OCI-LY3 (cell line): ENCODE measurements around the gene NAA20.
A peak's percentile ranks its signal among the peaks of the same experiment; 100 is the strongest.

Experiments used
- H2AFZ ChIP-seq: fragments of 200-600, 300-600 bp; shearing (Covaris generic); 2 replicates; pipeline ENCODE4 v1.6.0; 2014; ENCODE audit warnings: antibody characterized with exemption, low read depth, low read length
- H3K27ac ChIP-seq: fragments of 200-600, 300-600 bp; sonication (generic); 2 replicates; pipeline ENCODE4 v1.5.1; 2014; ENCODE audit warnings: mild to moderate bottlenecking, low read length, moderate library complexity, mixed read lengths
- H3K27me3 ChIP-seq: fragments of 200-600, 300-600 bp; sonication (generic); 2 replicates; pipeline ENCODE4 v1.6.1; 2014; ENCODE audit warnings: low read depth, low read length, mixed read lengths
- H3K36me3 ChIP-seq: fragments of 200-600, 300-600 bp; sonication (generic); replicated peaks from 2 replicates; pipeline ENCODE3; 2014; ENCODE audit warnings: low read depth, low read length, mixed read lengths
- H3K4me1 ChIP-seq: fragments of 300-600, 200-600 bp; sonication (generic); 2 replicates; pipeline ENCODE4 v1.6.1; 2014; ENCODE audit warnings: low read length, mixed read lengths
- H3K4me2 ChIP-seq: fragments of 200-600, 300-600 bp; sonication (generic); 2 replicates; pipeline ENCODE4 v1.6.1; 2014; ENCODE audit warnings: low read length, mixed read lengths
- H3K4me3 ChIP-seq: fragments of 300-600, 200-600 bp; sonication (generic); 2 replicates; pipeline ENCODE4 v1.5.1; 2014; ENCODE audit warnings: antibody characterized with exemption, mild to moderate bottlenecking, low read length, moderate library complexity
- H3K79me2 ChIP-seq: fragments of 300-600, 200-600 bp; shearing (Covaris generic); 2 replicates; pipeline ENCODE4 v1.6.1; 2014; ENCODE audit warnings: mild to moderate bottlenecking, low read length, mixed read lengths
- H3K9ac ChIP-seq: fragments of 300-600, 200-600 bp; shearing (Covaris generic); 2 replicates; pipeline ENCODE4 v1.6.0; 2014; ENCODE audit warnings: mild to moderate bottlenecking, low read length, moderate library complexity
- H3K9me3 ChIP-seq: fragments of 200-600, 300-600 bp; shearing (Covaris generic); 2 replicates; pipeline ENCODE4 v1.6.1; 2014; ENCODE audit warnings: low read length, mixed read lengths; ENCODE audit not compliant: insufficient read depth
- H4K20me1 ChIP-seq: fragments of 200-600, 300-600 bp; sonication (generic); 2 replicates; pipeline ENCODE4 v1.6.1; 2016; ENCODE audit warnings: low read length, mixed read lengths; ENCODE audit not compliant: insufficient read depth
- CTCF ChIP-seq: fragments of 200-600, 300-600 bp; sonication (generic); IDR thresholded peaks from 2 replicates; pipeline ENCODE4 v1.5.1; 2014; ENCODE audit warnings: antibody characterized with exemption, low read length, low read depth
- EZH2phosphoT487 ChIP-seq: fragments of 200-600 bp; shearing (Covaris generic); IDR thresholded peaks from 2 replicates; pipeline ENCODE4 v1.6.1; 2018; ENCODE audit warnings: antibody characterized with exemption, mixed run types, low read depth

Gene NAA20

GRCh38 chr20:20009784-20010253 is 7.3 kb upstream of the NAA20 start:
- H3K4me2 ChIP-seq: no peak overlapping the region

GRCh38 chr20:20010639-20011500 is 6.3 kb upstream of the NAA20 start:
- TF ChIP-seq CTCF (no peak), EZH2phosphoT487 (no peak)
- Histone ChIP-seq H2AFZ (no peak overlapping the region), H3K36me3 (no peaks in the 10 kb centered on the region), H3K4me2 (no peak overlapping the region), H3K9me3 (no peaks in the 10 kb centered on the region), H3K27ac (no peak overlapping the region), H3K4me1 (no peaks in the 10 kb centered on the region), H3K79me2 (no peaks in the 10 kb centered on the region), H3K4me3 (no peak overlapping the region), H4K20me1 (no peaks in the 10 kb centered on the region), H3K9ac (no peak overlapping the region), H3K27me3 (peaks cover 10% of the 10 kb centered on the region; the same call in 1 of the 2 replicates)

More at GRCh38 chr20:20009784-20010253, 7.3 kb upstream of the NAA20 start:
- Histone ChIP-seq H3K9me3 (no peaks in the 10 kb centered on the region), H3K9ac (no peak overlapping the region), H3K4me1 (no peaks in the 10 kb centered on the region), H3K36me3 (no peaks in the 10 kb centered on the region), H3K79me2 (no peaks in the 10 kb centered on the region), H3K27me3 (peaks cover 10% of the 10 kb centered on the region; the same call in 1 of the 2 replicates), H2AFZ (no peak overlapping the region), H3K4me3 (no peak overlapping the region), H3K27ac (no peak overlapping the region), H4K20me1 (no peaks in the 10 kb centered on the region)
- no peak for TF ChIP-seq EZH2phosphoT487
- no peak for TF ChIP-seq CTCF

- TF ChIP-seq EZH2phosphoT487: no peak
- no peak for TF ChIP-seq CTCF
- no peaks in the 10 kb centered on the region for H3K4me1 ChIP-seq
- H3K36me3 ChIP-seq: no peaks in the 10 kb centered on the region
Observed at GRCh38 chr20:20012541-20012940, 4.6 kb upstream of the NAA20 start.

GRCh38 chr20:20014659-20015058 is 2.5 kb upstream of the NAA20 start:
- Histone ChIP-seq H3K9me3 (no peaks in the 10 kb centered on the region), H3K4me2 (no peak overlapping the region), H3K36me3 (peaks cover 7% of the 10 kb centered on the region), H2AFZ (peak overlapping the region; percentile 14; the same call in 1 of the 2 replicates), H3K27ac (no peak overlapping the region), H3K4me3 (no peak overlapping the region), H3K4me1 (peaks cover 13% of the 10 kb centered on the region), H4K20me1 (0 out of 2 replicates have a peak, but pooled peaks cover 13% of the 10 kb centered on the region), H3K9ac (no peak overlapping the region), H3K79me2 (peaks cover 26% of the 10 kb centered on the region), H3K27me3 (peaks cover 3% of the 10 kb centered on the region; the same call in 1 of the 2 replicates)
- TF ChIP-seq EZH2phosphoT487 (no peak), CTCF (no peak)

More at GRCh38 chr20:20012541-20012940, 4.6 kb upstream of the NAA20 start:
- Histone ChIP-seq H4K20me1 (no peaks in the 10 kb centered on the region), H2AFZ (no peak overlapping the region), H3K27me3 (peaks cover 7% of the 10 kb centered on the region; the same call in 1 of the 2 replicates), H3K4me3 (no peak overlapping the region), H3K79me2 (peaks cover 4% of the 10 kb centered on the region), H3K9ac (no peak overlapping the region), H3K27ac (no peak overlapping the region), H3K4me2 (no peak overlapping the region), H3K9me3 (no peaks in the 10 kb centered on the region)
